PC-9 (cell line): ENCODE data around the gene MRPL27.

Experiments used
- EZH2 ChIP-seq: fragments of 200-600 bp; sonication (generic); IDR thresholded peaks from 2 replicates; pipeline ENCODE4 v1.8.0; 2017; ENCODE audit warnings: antibody characterized with exemption, low read depth
- TF ChIP-seq, protein P1 (sequence below): fragments of 200-600 bp; sonication (generic); conservative IDR thresholded peaks from 2 replicates; pipeline ENCODE4 v1.6.1; 2017; ENCODE audit warnings: mixed run types, antibody characterized with exemption, mild to moderate bottlenecking, moderate library complexity

GRCh38 chr17:50364715-50365114, 8.3 kb downstream of the MRPL27 start:
- TF ChIP-seq, protein P1, sequence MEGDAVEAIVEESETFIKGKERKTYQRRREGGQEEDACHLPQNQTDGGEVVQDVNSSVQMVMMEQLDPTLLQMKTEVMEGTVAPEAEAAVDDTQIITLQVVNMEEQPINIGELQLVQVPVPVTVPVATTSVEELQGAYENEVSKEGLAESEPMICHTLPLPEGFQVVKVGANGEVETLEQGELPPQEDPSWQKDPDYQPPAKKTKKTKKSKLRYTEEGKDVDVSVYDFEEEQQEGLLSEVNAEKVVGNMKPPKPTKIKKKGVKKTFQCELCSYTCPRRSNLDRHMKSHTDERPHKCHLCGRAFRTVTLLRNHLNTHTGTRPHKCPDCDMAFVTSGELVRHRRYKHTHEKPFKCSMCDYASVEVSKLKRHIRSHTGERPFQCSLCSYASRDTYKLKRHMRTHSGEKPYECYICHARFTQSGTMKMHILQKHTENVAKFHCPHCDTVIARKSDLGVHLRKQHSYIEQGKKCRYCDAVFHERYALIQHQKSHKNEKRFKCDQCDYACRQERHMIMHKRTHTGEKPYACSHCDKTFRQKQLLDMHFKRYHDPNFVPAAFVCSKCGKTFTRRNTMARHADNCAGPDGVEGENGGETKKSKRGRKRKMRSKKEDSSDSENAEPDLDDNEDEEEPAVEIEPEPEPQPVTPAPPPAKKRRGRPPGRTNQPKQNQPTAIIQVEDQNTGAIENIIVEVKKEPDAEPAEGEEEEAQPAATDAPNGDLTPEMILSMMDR, result no peak
- TF ChIP-seq EZH2, result no peak
